Measurements from ENCODE around the gene MAST1. TPM values are rescaled to one million over a fixed set of nuclear protein-coding genes. Genes with fewer than 3 reads are reported as not detected.
A peak's percentile ranks its signal among the peaks of the same experiment; 100 is the strongest.
"Not testable (repeated sequence)": the region's sequence is repeated elsewhere in the genome, so short reads cannot be mapped to it uniquely, and the experiment has no call there.

The MAST1 gene
- total RNA-seq, 4 donors from 2014 or later, result 0.42 TPM; not detected in 3

DNA sequence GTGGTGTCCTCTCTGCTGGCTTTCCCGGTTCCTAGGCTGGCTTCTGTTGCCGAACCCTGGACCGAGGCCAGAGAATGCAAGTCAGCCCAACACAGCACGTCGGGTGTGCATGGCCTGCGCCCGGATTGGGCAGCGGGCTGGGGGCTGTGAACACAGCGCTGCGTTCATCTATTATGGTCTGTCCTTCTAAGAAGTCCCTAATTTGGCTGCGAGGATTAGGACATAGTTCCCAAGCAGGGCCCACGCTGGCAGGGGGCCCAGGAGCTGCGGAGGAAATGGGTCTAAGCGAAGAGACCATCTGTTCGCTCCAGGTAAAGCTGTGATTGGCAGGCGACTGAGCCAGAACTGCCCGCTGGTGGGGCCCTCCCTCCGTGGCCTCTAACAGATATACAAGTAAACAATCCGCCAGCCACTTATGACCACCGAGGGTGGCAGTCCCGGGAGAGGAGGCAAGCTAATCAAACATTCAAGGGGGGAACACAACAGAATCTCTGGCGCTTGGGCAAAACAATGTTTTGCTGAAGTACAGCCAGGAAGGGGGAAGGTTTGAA lies 74.8 kb downstream of the MAST1 start:
- H3K27me3 ChIP-seq, result no peaks in the 10 kb centered on the region
- H3K36me3 ChIP-seq, result no peaks in the 10 kb centered on the region
- DNase-seq, result no peak
- peaks cover 21 to 32% (median 22%) of the 10 kb centered on the region in 3 donors for H3K4me1 ChIP-seq
- H3K9me3 ChIP-seq, result no peaks in the 10 kb centered on the region
- H3K4me3 ChIP-seq, result peak overlapping the region in 3 of 4 donors; percentile 29 to 54 (median 35)
- intact Hi-C loops (cut with DNase I), result no loop called here
- no peak for TF ChIP-seq POLR2A (IDR thresholded peaks at IDR 0.05)
- TF ChIP-seq, protein P1, sequence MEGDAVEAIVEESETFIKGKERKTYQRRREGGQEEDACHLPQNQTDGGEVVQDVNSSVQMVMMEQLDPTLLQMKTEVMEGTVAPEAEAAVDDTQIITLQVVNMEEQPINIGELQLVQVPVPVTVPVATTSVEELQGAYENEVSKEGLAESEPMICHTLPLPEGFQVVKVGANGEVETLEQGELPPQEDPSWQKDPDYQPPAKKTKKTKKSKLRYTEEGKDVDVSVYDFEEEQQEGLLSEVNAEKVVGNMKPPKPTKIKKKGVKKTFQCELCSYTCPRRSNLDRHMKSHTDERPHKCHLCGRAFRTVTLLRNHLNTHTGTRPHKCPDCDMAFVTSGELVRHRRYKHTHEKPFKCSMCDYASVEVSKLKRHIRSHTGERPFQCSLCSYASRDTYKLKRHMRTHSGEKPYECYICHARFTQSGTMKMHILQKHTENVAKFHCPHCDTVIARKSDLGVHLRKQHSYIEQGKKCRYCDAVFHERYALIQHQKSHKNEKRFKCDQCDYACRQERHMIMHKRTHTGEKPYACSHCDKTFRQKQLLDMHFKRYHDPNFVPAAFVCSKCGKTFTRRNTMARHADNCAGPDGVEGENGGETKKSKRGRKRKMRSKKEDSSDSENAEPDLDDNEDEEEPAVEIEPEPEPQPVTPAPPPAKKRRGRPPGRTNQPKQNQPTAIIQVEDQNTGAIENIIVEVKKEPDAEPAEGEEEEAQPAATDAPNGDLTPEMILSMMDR (IDR thresholded peaks at IDR 0.05), result no peak
- H3K27ac ChIP-seq, result peak overlapping the region; percentile 64 to 88 (median 84)
- 4 to 26% methylated on average over 9 to 15 of the region's 22 CpGs for WGBS, 2 donors

DNA sequence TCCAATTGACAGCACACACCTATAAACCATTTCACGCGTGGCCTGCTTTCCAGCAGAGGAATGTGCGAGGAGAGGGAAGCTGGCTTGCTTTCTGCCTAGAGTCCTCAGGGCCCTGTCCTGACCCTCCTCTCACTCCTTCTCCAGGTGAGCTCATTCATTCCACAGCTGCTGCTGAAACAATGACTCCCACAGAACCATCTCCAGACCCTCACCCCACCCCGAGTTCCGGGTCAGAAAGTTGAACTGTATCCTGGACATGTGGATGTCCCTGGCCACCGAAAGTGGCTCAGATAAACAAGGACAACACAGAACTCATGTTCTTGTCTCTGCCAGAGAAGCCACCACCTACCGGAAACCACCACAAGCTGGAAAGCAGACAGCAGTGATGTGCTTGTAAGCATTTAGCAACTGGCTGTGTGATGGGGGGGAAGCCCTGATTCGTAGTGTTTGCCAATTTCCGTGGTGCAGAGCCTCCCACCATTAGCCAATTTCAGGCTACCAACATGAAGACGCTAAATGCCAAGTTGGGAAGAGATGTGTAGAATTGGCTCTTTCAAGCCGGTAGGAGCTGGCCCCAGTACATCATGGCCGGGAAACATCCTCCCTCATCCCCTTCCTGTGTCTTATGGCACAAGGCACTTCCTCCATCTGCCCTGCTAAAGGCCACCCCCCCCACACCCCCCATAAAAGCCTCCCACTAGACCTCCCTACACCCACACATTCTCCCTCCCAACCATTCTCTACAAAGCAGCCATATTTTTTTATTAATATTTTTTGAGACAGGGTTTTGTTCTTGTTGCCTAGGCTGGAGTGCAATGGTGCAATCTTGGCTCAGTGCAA lies 75.8 kb downstream of the MAST1 start:
- no peaks in the 10 kb centered on the region for H3K27me3 ChIP-seq
- TF ChIP-seq, protein P1 (IDR thresholded peaks at IDR 0.05), result no peak
- H3K27ac ChIP-seq, result peak overlapping the region; percentile 64 to 88 (median 84)
- 37 to 52% methylated on average over 9 to 11 of the region's 12 CpGs for WGBS, 2 donors
- no peaks in the 10 kb centered on the region for H3K9me3 ChIP-seq
- no peak for DNase-seq
- no peaks in the 10 kb centered on the region for H3K36me3 ChIP-seq
- H3K4me1 ChIP-seq, result peaks cover 21 to 37% (median 26%) of the 10 kb centered on the region in 3 donors
- intact Hi-C loops (cut with DNase I), result no loop called here
- H3K4me3 ChIP-seq, result no peak overlapping the region

DNA sequence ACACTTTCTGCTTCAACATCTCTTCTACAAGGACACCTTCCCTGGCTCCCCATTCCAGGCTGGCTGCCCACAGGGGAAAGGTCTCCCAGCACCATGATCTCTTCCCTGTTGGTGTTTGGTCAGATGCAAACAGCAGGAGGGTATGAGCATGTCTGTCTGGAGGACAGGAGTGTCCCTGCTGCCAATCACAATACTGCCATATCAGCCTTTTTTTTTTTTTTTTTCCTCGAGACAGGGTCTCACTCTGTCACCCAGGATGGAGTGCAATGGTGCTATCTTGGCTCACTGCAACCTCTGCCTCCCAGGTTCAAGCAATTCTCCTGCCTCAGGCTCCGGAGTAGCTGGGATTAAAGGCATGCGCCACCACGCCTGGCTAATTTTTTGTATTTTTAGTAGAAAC lies 77.5 kb downstream of the MAST1 start:
- H3K36me3 ChIP-seq; DNase-seq; H3K9me3 ChIP-seq; H3K4me3 ChIP-seq; H3K27ac ChIP-seq; intact Hi-C loops (cut with DNase I); H3K27me3 ChIP-seq: not testable (repeated sequence)
- H3K4me1 ChIP-seq, result peaks cover 21 to 45% (median 26%) of the 10 kb centered on the region in 3 donors
- WGBS, 2 donors, result 81 to 100% methylated on average over 3 to 4 of the region's 4 CpGs

DNA sequence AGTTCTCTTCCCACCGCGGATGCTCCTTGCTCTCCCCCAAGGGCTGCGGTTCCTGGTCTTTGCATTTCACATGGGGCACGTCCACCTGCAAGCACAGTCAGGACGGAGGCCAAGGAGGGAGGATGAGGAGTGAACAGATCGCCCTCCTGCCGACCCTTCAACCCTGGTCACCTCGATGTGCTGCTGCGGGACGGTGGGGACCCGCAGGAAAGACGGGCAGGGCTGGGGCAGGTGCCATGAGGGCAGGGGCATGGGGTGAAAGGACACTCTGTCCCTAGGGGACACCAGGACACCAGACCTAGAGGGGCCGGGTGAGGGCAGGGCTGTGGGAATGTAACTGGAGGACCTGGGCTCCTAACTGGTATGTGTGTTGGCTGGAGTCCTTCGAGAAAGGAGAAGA lies 79.9 kb downstream of the MAST1 start:
- DNase-seq, result no peak

DNA sequence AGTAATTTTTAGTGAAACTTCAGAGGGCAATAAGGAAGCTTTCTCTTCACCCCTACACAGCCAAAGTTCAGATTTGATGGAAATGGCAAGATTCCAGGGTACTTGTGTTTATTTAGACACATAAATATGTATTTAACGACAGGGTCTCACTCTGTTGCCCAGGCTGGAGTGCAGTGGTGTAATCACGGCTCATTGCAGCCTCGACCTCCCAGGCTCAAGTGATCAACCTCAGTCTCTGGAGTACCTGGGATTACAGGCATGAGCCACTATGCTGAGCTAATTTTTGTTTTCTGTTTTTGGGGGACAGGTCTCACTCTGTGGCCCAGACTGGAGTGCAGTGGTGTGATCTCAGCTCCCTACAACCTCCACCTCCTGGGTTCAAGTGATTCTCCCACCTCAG lies 82.7 kb downstream of the MAST1 start:
- peaks cover 26 to 41% (median 26%) of the 10 kb centered on the region in 3 donors for H3K36me3 ChIP-seq
- no peaks in the 10 kb centered on the region for H3K9me3 ChIP-seq
- H3K27me3 ChIP-seq, result no peaks in the 10 kb centered on the region
- WGBS, 2 donors, result 39 to 45% methylated on average over 2 to 3 of the region's 3 CpGs
- H3K4me1 ChIP-seq, result peaks cover 0 to 12% (median 3%) of the 10 kb centered on the region in 3 donors
- intact Hi-C loops (cut with DNase I), result no loop called here
- TF ChIP-seq POLR2A (IDR thresholded peaks at IDR 0.05), result no peak
- TF ChIP-seq, protein P1 (IDR thresholded peaks at IDR 0.05), result no peak
- DNase-seq, result no peak
- H3K4me3 ChIP-seq, result no peak overlapping the region
- H3K27ac ChIP-seq, result no peak overlapping the region

More for the DNA sequence above, 79.9 kb downstream of the MAST1 start:
- Histone ChIP-seq H3K27ac (no peak overlapping the region), H3K9me3 (no peaks in the 10 kb centered on the region), H3K27me3 (no peaks in the 10 kb centered on the region), H3K4me3 (no peak overlapping the region), H3K4me1 (peaks cover 9 to 28% (median 13%) of the 10 kb centered on the region in 3 donors), H3K36me3 (peaks cover under 1 to 13% (median 2%) of the 10 kb centered on the region in 3 donors)
- no peak for TF ChIP-seq POLR2A (IDR thresholded peaks at IDR 0.05)
- TF ChIP-seq, protein P1 (IDR thresholded peaks at IDR 0.05), result no peak
- 88% methylated on average over 7 to 13 of the region's 14 CpGs for WGBS, 2 donors
- intact Hi-C loops (cut with DNase I), result no loop called here
